Urinary bladder (tissue), 4 donors: ENCODE measurements around the gene TMEM253. TPM values are rescaled to one million over a fixed set of nuclear protein-coding genes. Genes with fewer than 3 reads are reported as not detected.

Source experiments
- DNase-seq: peaks from one replicate; pipeline ENCODE4 v3.0.0-alpha.2; 2015; ENCODE audit errors: extremely low spot score
- H3K27ac ChIP-seq: one replicate; pipeline ENCODE4 v1.5.1; 2013; ENCODE audit warnings: low read depth, mild to moderate bottlenecking, moderate library complexity
- H3K36me3 ChIP-seq: one replicate; pipeline ENCODE4 v1.6.1; 2013; ENCODE audit warnings: mild to moderate bottlenecking, moderate library complexity; ENCODE audit not compliant: insufficient read depth
- H3K4me1 ChIP-seq: one replicate; pipeline ENCODE4 v1.6.1; 2013; ENCODE audit warnings: mild to moderate bottlenecking, moderate library complexity; ENCODE audit not compliant: insufficient read depth
- H3K4me3 ChIP-seq: one replicate; pipeline ENCODE4 v1.5.1; 2013; ENCODE audit warnings: low read depth, low read length
- WGBS: extraction: QIAGEN DNeasy Blood & Tissue Kit; methylation state at CpG from one replicate; pipeline ENCODE4 v1.1.7; 2013; 5-methylcytosine and 5-hydroxymethylcytosine counted together
- polyA plus RNA-seq: library from polyadenylated mRNA; stranded (reverse); fragments of 200-250 nt; gene quantifications from one replicate; pipeline ENCODE4 v1.2.3, GENCODE V29; 2013
- total RNA-seq: library from RNA; depleted of rRNA; stranded (reverse); fragments of >200 nt; gene quantifications from one replicate; pipeline ENCODE4 v1.2.3, GENCODE V29; 2014
- donor health status: healthy with polysubstance abuse.
- donor health status: healthy.

The TMEM253 gene
- total RNA-seq: 0.37 TPM
- polyA plus RNA-seq: 0.42 TPM

- DNase-seq: no peak
- Histone ChIP-seq H3K36me3 (no peaks in the 10 kb centered on the region), H3K27ac (no peak within 1 kb of the TSS), H3K4me3 (no peak within 1 kb of the TSS), H3K4me1 (peaks cover 3% of the 10 kb centered on the region)
- 86% methylated on average over 5 of the region's 5 CpGs for WGBS
Measured at GRCh38 chr14:21100931-21101330, at the start of gene TMEM253. Gene TMEM253 (plus strand): TSS chr14:21101066. CDS start chr14:21101344, 278 bp downstream.

GRCh38 chr14:21053184-21054122 lies 47.4 kb upstream of the TMEM253 start:
- no peaks in the 10 kb centered on the region for H3K4me1 ChIP-seq
- 91% methylated on average over 20 of the region's 20 CpGs for WGBS
- no peak overlapping the region for H3K4me3 ChIP-seq
- DNase-seq: no peak
- H3K36me3 ChIP-seq: no peaks in the 10 kb centered on the region
- H3K27ac ChIP-seq: no peak overlapping the region

- no peaks in the 10 kb centered on the region for H3K36me3 ChIP-seq
- no peak overlapping the region for H3K27ac ChIP-seq
- no peak for DNase-seq
- WGBS: 67% methylated on average over 3 of the region's 3 CpGs
- H3K4me3 ChIP-seq: no peak overlapping the region
- H3K4me1 ChIP-seq: no peaks in the 10 kb centered on the region
Measured at GRCh38 chr14:21054123-21054767, 46.6 kb upstream of the TMEM253 start.

GRCh38 chr14:21054768-21055145 lies 46.1 kb upstream of the TMEM253 start:
- 80% methylated on average over 4 of the region's 4 CpGs for WGBS
- no peaks in the 10 kb centered on the region for H3K36me3 ChIP-seq
- no peak overlapping the region for H3K27ac ChIP-seq
- no peak overlapping the region for H3K4me3 ChIP-seq
- no peak for DNase-seq
- H3K4me1 ChIP-seq: no peaks in the 10 kb centered on the region

- no peaks in the 10 kb centered on the region for H3K36me3 ChIP-seq
- no peak overlapping the region for H3K27ac ChIP-seq
- 65% methylated on average over 5 of the region's 5 CpGs for WGBS
- no peaks in the 10 kb centered on the region for H3K4me1 ChIP-seq
- DNase-seq: no peak
- H3K4me3 ChIP-seq: no peak overlapping the region
Measured at GRCh38 chr14:21055432-21056117, 45.3 kb upstream of the TMEM253 start.

- Histone ChIP-seq H3K36me3 (no peaks in the 10 kb centered on the region), H3K4me1 (no peaks in the 10 kb centered on the region), H3K27ac (no peak overlapping the region), H3K4me3 (no peak overlapping the region)
- no peak for DNase-seq
- WGBS: 85% methylated on average over 10 of the region's 10 CpGs
Measured at GRCh38 chr14:21056520-21057163, 44.2 kb upstream of the TMEM253 start.

- Histone ChIP-seq H3K4me1 (no peaks in the 10 kb centered on the region), H3K27ac (no peak within 1 kb of the TSS), H3K4me3 (no peak within 1 kb of the TSS), H3K36me3 (no peaks in the 10 kb centered on the region)
- 69% methylated on average over 8 of the region's 8 CpGs for WGBS
- no peak for DNase-seq
Measured at GRCh38 chr14:21057803-21058675, 42.8 kb upstream of the TMEM253 start, which contains the start of gene RNASE8. Gene RNASE8 (plus strand): TSS chr14:21057822. CDS start chr14:21057893, 71 bp downstream.

GRCh38 chr14:21058903-21059302 lies 42.0 kb upstream of the TMEM253 start:
- no peak for DNase-seq
- WGBS: 87% methylated on average over 5 of the region's 5 CpGs
- Histone ChIP-seq H3K27ac (no peak overlapping the region), H3K36me3 (no peaks in the 10 kb centered on the region), H3K4me1 (no peaks in the 10 kb centered on the region), H3K4me3 (no peak overlapping the region)

GRCh38 chr14:21059842-21060613 lies 40.8 kb upstream of the TMEM253 start:
- Histone ChIP-seq H3K4me1 (no peaks in the 10 kb centered on the region), H3K4me3 (no peak overlapping the region), H3K36me3 (no peaks in the 10 kb centered on the region), H3K27ac (no peak overlapping the region)
- 70% methylated on average over 8 of the region's 8 CpGs for WGBS
- DNase-seq: no peak

- H3K36me3 ChIP-seq: no peaks in the 10 kb centered on the region
- no peaks in the 10 kb centered on the region for H3K4me1 ChIP-seq
- no peak overlapping the region for H3K27ac ChIP-seq
- H3K4me3 ChIP-seq: no peak overlapping the region
- no peak for DNase-seq
- 74% methylated on average over 13 of the region's 13 CpGs for WGBS
Measured at GRCh38 chr14:21060614-21061346, 40.1 kb upstream of the TMEM253 start.

GRCh38 chr14:21061347-21061668 lies 39.6 kb upstream of the TMEM253 start:
- no peak for DNase-seq
- H3K4me3 ChIP-seq: no peak overlapping the region
- 76% methylated on average over 3 of the region's 3 CpGs for WGBS
- H3K36me3 ChIP-seq: no peaks in the 10 kb centered on the region
- no peaks in the 10 kb centered on the region for H3K4me1 ChIP-seq
- no peak overlapping the region for H3K27ac ChIP-seq

- H3K27ac ChIP-seq: no peak overlapping the region
- no peak overlapping the region for H3K4me3 ChIP-seq
- H3K36me3 ChIP-seq: no peaks in the 10 kb centered on the region
- WGBS: 33% methylated on average over 3 of the region's 3 CpGs
- no peaks in the 10 kb centered on the region for H3K4me1 ChIP-seq
- no peak for DNase-seq
Measured at GRCh38 chr14:21063479-21063878, 37.4 kb upstream of the TMEM253 start.
